GM12878 (cell line): ENCODE data around the gene PAM. TPM values are rescaled to one million over a fixed set of nuclear protein-coding genes. Genes with fewer than 3 reads are reported as not detected.

Experiments used
- ATAC-seq: fragments of 200-7000 bp; cut with Tn5 transposase; 3 replicates; pipeline ENCODE4 v1.9.1; 2020; ENCODE audit warnings: mild to moderate bottlenecking, moderate library complexity
- BruUV-seq: library from RNA; stranded (reverse); fragments of 400-500 nt; replicated peaks from 2 replicates; lab custom pipeline; 2021; lab: Mats Ljungman, UMichigan
- CTCF ChIA-PET: fragments of 300-600 bp; sonication (Branson Sonifier 250); formaldehyde crosslinking; extraction: SDS; loops from one replicate; lab custom pipeline; 2021; ENCODE audit warnings: inconsistent platforms; lab: Yijun Ruan, JAX
- POLR2A ChIA-PET: fragments of 350-600 bp; formaldehyde crosslinking; extraction: SDS; loops from one replicate; lab custom pipeline; 2021; ENCODE audit warnings: inconsistent platforms; lab: Charles Lee
- RAD21 ChIA-PET: fragments of 300-600 bp; sonication (Branson Sonifier 250); formaldehyde crosslinking; loops from one replicate; lab custom pipeline; 2023; ENCODE audit warnings: antibody characterized with exemption; ENCODE audit not compliant: unreplicated experiment; lab: Charles Lee
- SMC1A ChIA-PET: fragments of 300-600 bp; sonication (Branson Sonifier 250); formaldehyde crosslinking; loops from one replicate; lab custom pipeline; 2023; ENCODE audit not compliant: unreplicated experiment, uncharacterized antibody; lab: Charles Lee
- DNase-seq: peaks from one replicate; pipeline ENCODE4 v3.0.0-alpha.2; 2011; ENCODE audit warnings: low read depth, low spot score
- FAIRE-seq: peaks from 3 replicates; lab custom pipeline; 2011; peaks lifted over from hg19 to GRCh38; lab: Jason Lieb, UNC
- H2AFZ ChIP-seq: 2 replicates; pipeline ENCODE4 v1.6.0; 2011; ENCODE audit warnings: low read depth, low read length, control low read depth; ENCODE audit not compliant: control insufficient read depth
- H3K27ac ChIP-seq: 2 replicates; pipeline ENCODE4 v1.5.1; 2011; ENCODE audit warnings: control low read depth; ENCODE audit not compliant: control insufficient read depth, insufficient read depth
- H3K27me3 ChIP-seq, 2 experiments: replicated peaks in 1 of 2; 2 replicates each; pipeline versions ENCODE4 v1.6.0 to v1.6.1; 2011; ENCODE audit warnings: low read length in 1 of 2; ENCODE audit not compliant: control insufficient read depth in 2 of 2, insufficient read depth in 2 of 2
- H3K36me3 ChIP-seq, 2 experiments: 2 replicates each; pipeline ENCODE4 v1.5.1; 2011; ENCODE audit warnings: low read length in 1 of 2; ENCODE audit not compliant: control insufficient read depth in 2 of 2, insufficient read depth in 2 of 2
- H3K4me1 ChIP-seq: 2 replicates; pipeline ENCODE4 v1.6.1; 2011; ENCODE audit warnings: mild to moderate bottlenecking, low read length, moderate library complexity, mixed read lengths; ENCODE audit not compliant: control insufficient read depth, insufficient read depth
- H3K4me2 ChIP-seq: 2 replicates; pipeline ENCODE4 v1.6.0; 2011; ENCODE audit warnings: control low read depth; ENCODE audit not compliant: control insufficient read depth, insufficient read depth
- H3K4me3 ChIP-seq: fragments of 200-600 bp; sonication (generic); 2 replicates; pipeline ENCODE4 v1.5.1; 2016
- H3K79me2 ChIP-seq: 2 replicates; pipeline ENCODE4 v1.6.0; 2011; ENCODE audit warnings: low read length; ENCODE audit not compliant: control insufficient read depth, insufficient read depth
- H3K9ac ChIP-seq: 2 replicates; pipeline ENCODE4 v1.8.0; 2011; ENCODE audit warnings: low read length, control low read depth, mixed read lengths; ENCODE audit not compliant: control insufficient read depth, insufficient read depth
- H3K9me3 ChIP-seq: replicated peaks from 3 replicates; pipeline ENCODE4 v1.5.1; 2011; ENCODE audit warnings: mild to moderate bottlenecking, low read length; ENCODE audit not compliant: control insufficient read depth, insufficient read depth
- H4K20me1 ChIP-seq: 2 replicates; pipeline ENCODE4 v1.6.0; 2011; ENCODE audit not compliant: control insufficient read depth, insufficient read depth
- DPF2 ChIP-seq: fragments of 450-650 bp; IDR thresholded peaks from 2 replicates; pipeline ENCODE4 v1.6.1; 2017; ENCODE audit warnings: mild to moderate bottlenecking
- FOXK2 ChIP-seq: fragments of 450-650 bp; IDR thresholded peaks from 2 replicates; pipeline ENCODE4 v1.6.1; 2017; ENCODE audit warnings: mild to moderate bottlenecking, moderate library complexity
- NFXL1 ChIP-seq: fragments of 450-650 bp; IDR thresholded peaks from 2 replicates; pipeline ENCODE4 v1.6.1; 2017; ENCODE audit warnings: antibody characterized with exemption, mild to moderate bottlenecking, borderline replicate concordance
- RBBP5 ChIP-seq: fragments of 200-600 bp; sonication (generic); conservative IDR thresholded peaks from 2 replicates; pipeline ENCODE4 v1.6.1; 2016
- RUNX3 ChIP-seq: IDR thresholded peaks from 2 replicates; pipeline ENCODE4 v1.6.1; 2012; ENCODE audit warnings: low read length, inconsistent platforms
- USF2 ChIP-seq: IDR thresholded peaks from 2 replicates; pipeline ENCODE4 v1.6.1; 2011; ENCODE audit warnings: low read depth, low read length, improper control_type of control experiment, borderline replicate concordance
- WGBS: methylation state at CpG from one replicate; pipeline ENCODE4 v1.1.6; 2016; ENCODE audit warnings: low lambda C conversion rate; ENCODE audit not compliant: insufficient replicate concordance, insufficient coverage; ENCODE audit errors: missing lambda C conversion rate; 5-methylcytosine and 5-hydroxymethylcytosine counted together
- in situ Hi-C: fragments of 300-500 bp; cut with MboI; formaldehyde crosslinking; loops from 9 replicates; pipeline ENCODE4 v1.14.3; 2018; ENCODE audit warnings: mixed read lengths
- intact Hi-C: fragments of 100-400 bp; cut with micrococcal nuclease; formaldehyde crosslinking; loops from one replicate; pipeline ENCODE4 v1.14.2; 2022; ENCODE audit not compliant: unreplicated experiment
- polyA plus RNA-seq, 11 experiments: library from polyadenylated mRNA; depleted of rRNA in 4 of 11; unstranded in 6 of 11; stranded (reverse) in 5 of 11; fragments of >200 nt; fragmentation: Nextera tagmentation in 4 of 11; fragmentation: Illumina TruSeq in 1 of 11; extraction: Ambion mirVana in 4 of 11; extraction: Trizol in 1 of 11; gene quantifications; 1 replicate in 1 of 11; 2 replicates in 10 of 11; pipeline versions ENCODE4 v1.2.1 to v1.2.3, GENCODE V29; 2011 to 2016; ENCODE audit warnings: inconsistent platforms in 2 of 11, missing spikeins in 2 of 11, low read depth in 1 of 11
- total RNA-seq, 4 experiments: library from RNA; depleted of rRNA in 3 of 4; stranded (reverse); fragments of >200 nt in 3 of 4; fragmentation: Illumina TruSeq in 1 of 4; extraction: Trizol in 1 of 4; gene quantifications; 2 replicates each; pipeline versions ENCODE4 v1.2.1 to v1.2.3, GENCODE V29; 2013 to 2021

Gene PAM
- total and polyA plus RNA-seq, 10 of the 15 experiments (the other 5 are each of a cell fraction or from before 2014, with no cell fraction given): 5.5 to 72.5 (median 15.4) TPM

- FAIRE-seq (no peak), DNase-seq (no peak), ATAC-seq (no peak)
- Histone ChIP-seq H3K4me3 (no peak overlapping the region), H2AFZ (no peak overlapping the region), H3K4me2 (no peak overlapping the region), H3K9ac (no peak overlapping the region), H4K20me1 (no peaks in the 10 kb centered on the region), H3K9me3 (no peaks in the 10 kb centered on the region), H3K27ac (no peak overlapping the region), H3K27me3 (no peaks in the 10 kb centered on the region), H3K4me1 (no peaks in the 10 kb centered on the region), H3K36me3 (no peaks in the 10 kb centered on the region), H3K79me2 (no peaks in the 10 kb centered on the region)
- 96% methylated on average over 4 of the region's 4 CpGs for WGBS
- ChIA-PET SMC1A (interaction anchor here (1.1 to 2.6 kb wide), 4 partner anchors 11 to 34 kb away, joined by 3 to 16 read pairs (median 3); no protein-coding TSS in a partner anchor), POLR2A (interaction anchor here (0.9 kb wide), 1 partner anchor 9 kb away, joined by 4 read pairs; no protein-coding TSS in a partner anchor), CTCF (interaction anchor here (1.0 to 2.8 kb wide), 4 partner anchors 8 to 15 kb away, joined by 3 to 7 read pairs (median 4); no protein-coding TSS in a partner anchor), RAD21 (no interaction called here)
- in situ Hi-C loops (no loop called here), intact Hi-C loops (no loop called here)
- no peak for TF ChIP-seq DPF2
- BruUV-seq: no TSS peak
Measured at GRCh38 chr5:102853680-102854079, 98.6 kb downstream of the PAM start.

- FAIRE-seq (no peak), DNase-seq (no peak), ATAC-seq (no peak)
- Histone ChIP-seq H3K27ac (no peak overlapping the region), H2AFZ (no peak overlapping the region), H3K79me2 (no peaks in the 10 kb centered on the region), H3K27me3 (no peaks in the 10 kb centered on the region), H3K9ac (no peak overlapping the region), H3K4me2 (no peak overlapping the region), H3K9me3 (no peaks in the 10 kb centered on the region), H3K4me3 (no peak overlapping the region), H3K36me3 (no peaks in the 10 kb centered on the region), H4K20me1 (no peaks in the 10 kb centered on the region), H3K4me1 (no peaks in the 10 kb centered on the region)
- TF ChIP-seq NFXL1: no peak
- TF ChIP-seq FOXK2: no peak
- no peak for TF ChIP-seq USF2
- no peak for TF ChIP-seq RBBP5
- peak; percentile 32; the same call in 1 of the 2 replicates for TF ChIP-seq RUNX3
- ChIA-PET RAD21 (interaction anchor here (1.4 kb wide), 1 partner anchor 13 kb away, joined by 3 read pairs; no protein-coding TSS in a partner anchor), CTCF (interaction anchor here (1.0 to 2.8 kb wide), 4 partner anchors 12 to 75 kb away, joined by 3 to 7 read pairs (median 4); no protein-coding TSS in a partner anchor), POLR2A (interaction anchor here (1.5 kb wide), 1 partner anchor 12 kb away, joined by 3 read pairs; no protein-coding TSS in a partner anchor), SMC1A (interaction anchor here (2.6 kb wide), 1 partner anchor 8 kb away, joined by 16 read pairs; no protein-coding TSS in a partner anchor)
- intact Hi-C loops (no loop called here), in situ Hi-C loops (no loop called here)
- BruUV-seq: no TSS peak
- WGBS: 74% methylated on average over 4 of the region's 4 CpGs
Measured at GRCh38 chr5:102855681-102856388, 100.7 kb downstream of the PAM start.
